ENCODE data around the gene NUP62. TPM values are rescaled to one million over a fixed set of nuclear protein-coding genes. Genes with fewer than 3 reads are reported as not detected.

The NUP62 gene
- total and polyA plus RNA-seq, 2 of the 8 experiments (the other 6 are each of a cell fraction or from before 2014, with no cell fraction given), result 50.0 to 107 TPM

DNA sequence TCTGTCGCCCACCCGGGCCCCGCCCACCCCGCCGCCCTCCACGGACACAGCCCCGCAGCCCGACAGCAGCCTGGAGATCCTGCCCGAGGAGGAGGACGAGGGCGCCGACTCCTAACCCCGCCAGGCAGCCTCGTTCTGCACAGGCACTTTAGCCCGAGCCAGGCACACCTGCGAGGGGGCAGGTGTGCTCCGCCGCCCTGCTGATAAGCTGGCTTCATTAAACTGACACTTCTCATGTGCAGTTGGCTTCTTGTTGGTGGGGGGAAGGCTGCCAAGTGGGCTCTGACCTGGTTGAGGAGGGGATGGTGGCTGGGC, 40.8 kb downstream of the NUP62 start:
- peaks cover 2% of the 10 kb centered on the region; the same call in 1 of the 2 replicates for H3K23me2 ChIP-seq (ENCODE audit: low read depth, low read length)
- H4K91ac ChIP-seq (replicated peaks; ENCODE audit: insufficient read length, low read length), result no peak overlapping the region
- H3K56ac ChIP-seq (replicated peaks; ENCODE audit: insufficient read length, low read depth, low read length), result no peak overlapping the region
- H3K9me3 ChIP-seq (ENCODE audit: insufficient read depth in 2 of 2, low read depth in 1 of 2, low read length in 1 of 2), result peaks cover 0 to 10% of the 10 kb centered on the region in 2 experiments; a peak in 3 of 4 replicates
- no peak overlapping the region for H2AFZ ChIP-seq (ENCODE audit: low read length)
- H2AK5ac ChIP-seq (ENCODE audit: low read depth, low read length), result no peak overlapping the region
- H2BK20ac ChIP-seq (ENCODE audit: low read length), result no peak overlapping the region
- H3K27ac ChIP-seq (ENCODE audit: low read depth, low read length), result no peak overlapping the region
- H2BK5ac ChIP-seq (ENCODE audit: low read depth, low read length), result no peak overlapping the region
- H2BK120ac ChIP-seq (replicated peaks; ENCODE audit: low read depth, low read length), result no peak overlapping the region
- no peak overlapping the region for H2BK12ac ChIP-seq (ENCODE audit: low read depth, low read length)
- no peak overlapping the region for H2BK15ac ChIP-seq (ENCODE audit: low read length)
- H3K36me3 ChIP-seq (ENCODE audit: control insufficient read depth in 2 of 4, insufficient read depth in 4 of 4, low read length in 3 of 4), result peaks cover 6 to 25% (median 12%) of the 10 kb centered on the region in 4 experiments; a peak in 7 of 8 replicates
- H3K27me3 ChIP-seq (replicated peaks in 1 of 4; ENCODE audit: control insufficient read depth in 3 of 4, extremely low read depth in 1 of 4, insufficient read depth in 3 of 4, low read length in 3 of 4), result peaks cover 0 to 11% (median 6%) of the 10 kb centered on the region in 4 experiments; a peak in 4 of 7 replicates
- no peak overlapping the region for H3K18ac ChIP-seq (ENCODE audit: extremely low read depth, low read length)
- DNase-seq (ENCODE audit: low read depth in 1 of 2, low spot score in 2 of 2) (no peak), FAIRE-seq (no peak)
- TF ChIP-seq, protein P1, sequence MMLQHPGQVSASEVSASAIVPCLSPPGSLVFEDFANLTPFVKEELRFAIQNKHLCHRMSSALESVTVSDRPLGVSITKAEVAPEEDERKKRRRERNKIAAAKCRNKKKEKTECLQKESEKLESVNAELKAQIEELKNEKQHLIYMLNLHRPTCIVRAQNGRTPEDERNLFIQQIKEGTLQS (IDR thresholded peaks at IDR 0.05; ENCODE audit: insufficient read depth, low read depth, low read length), result no peak
- no peak for TF ChIP-seq CTBP2 (IDR thresholded peaks at IDR 0.05; ENCODE audit: borderline replicate concordance, insufficient read depth, insufficient read length, low read length)
- TF ChIP-seq CHD2 (IDR thresholded peaks at IDR 0.05; ENCODE audit: low read length), result no peak
- no peak for TF ChIP-seq GTF2F1 (IDR thresholded peaks at IDR 0.05; ENCODE audit: borderline replicate concordance, low read depth, low read length)
- TF ChIP-seq TBP (IDR thresholded peaks at IDR 0.05; ENCODE audit: low read depth, low read length), result no peak
- TF ChIP-seq POLR2AphosphoS5 (IDR thresholded peaks at IDR 0.05; ENCODE audit: low read depth, low read length), result no peak
- TF ChIP-seq FOSL1 (IDR thresholded peaks at IDR 0.05; ENCODE audit: insufficient read depth, low read depth, low read length), result no peak
- no peak for TF ChIP-seq KDM5A (IDR thresholded peaks at IDR 0.05; ENCODE audit: low read length)
- no peak for TF ChIP-seq TAF1 (IDR thresholded peaks at IDR 0.05; ENCODE audit: low read depth, low read length)
- no peak overlapping the region for H3K9ac ChIP-seq (replicated peaks in 1 of 4; ENCODE audit: extremely low read depth in 1 of 4, low read depth in 3 of 4, low read length in 3 of 4)
- POLR2A ChIA-PET (ENCODE audit: partially characterized antibody), result interaction anchor here (0.9 to 9.5 kb wide), 6 partner anchors 9 to 212 kb away, joined by 3 to 82 read pairs (median 12); partner anchors contain the start of genes AKT1S1, ATF5, NUP62 and TBC1D17
- H3K79me1 ChIP-seq (ENCODE audit: low read depth, low read length), result no peaks in the 10 kb centered on the region
- H3K4me2 ChIP-seq (ENCODE audit: insufficient read depth in 1 of 2, low read depth in 2 of 2, low read length in 2 of 2), result no peak overlapping the region
- WGBS, 2 experiments (ENCODE audit: extremely low coverage in 1 of 2, insufficient coverage in 1 of 2, insufficient read length in 1 of 2, insufficient replicate concordance in 2 of 2, low coverage in 1 of 2, low lambda C conversion rate in 2 of 2, missing lambda C conversion rate in 1 of 2), result 98% methylated on average over 12 of the region's 18 CpGs; no CpG with 5 or more reads in 1 of the 2 experiments
- no peak overlapping the region for H4K5ac ChIP-seq (ENCODE audit: insufficient read length, low read depth, low read length)
- peaks cover 0 to 7% of the 10 kb centered on the region in 2 experiments for H4K20me1 ChIP-seq (replicated peaks in 1 of 2; ENCODE audit: control insufficient read depth in 1 of 2, insufficient read depth in 2 of 2, low read length in 2 of 2)
- no peaks in the 10 kb centered on the region for H3K79me2 ChIP-seq (ENCODE audit: control insufficient read depth in 1 of 2, insufficient read depth in 2 of 2, low read length in 2 of 2)
- no peak overlapping the region for H3K4me3 ChIP-seq (ENCODE audit: extremely low read depth in 1 of 4, insufficient read depth in 2 of 4, low read depth in 3 of 4, low read length in 4 of 4)
- H3K4me1 ChIP-seq (replicated peaks in 1 of 4; ENCODE audit: control insufficient read depth in 3 of 4, insufficient read depth in 4 of 4, low read length in 3 of 4), result peaks cover 0 to 10% (median 8%) of the 10 kb centered on the region in 4 experiments; a peak in 5 of 7 replicates
- no peak overlapping the region for H4K8ac ChIP-seq (ENCODE audit: extremely low read depth, insufficient read depth, low read length)
- no peak overlapping the region for H3K4ac ChIP-seq (replicated peaks; ENCODE audit: insufficient read length, low read depth, low read length)
- H3K23ac ChIP-seq (ENCODE audit: insufficient read length), result no peak overlapping the region
- H3K14ac ChIP-seq (ENCODE audit: insufficient read length), result no peak overlapping the region
- CTCF ChIA-PET (ENCODE audit: partially characterized antibody), result interaction anchor here (0.5 to 1.3 kb wide), 4 partner anchors 12 to 31 kb away, joined by 3 to 5 read pairs (median 3); no protein-coding TSS in a partner anchor

Measured in H1 (cell line).